OCI-LY7 (cell line): ENCODE results near the gene FOXJ3. TPM values are rescaled to one million over a fixed set of nuclear protein-coding genes. Genes with fewer than 3 reads are reported as not detected.

ENCODE experiments used
- BruUV-seq: library from RNA; stranded (reverse); fragments of 400-500 nt; replicated peaks from 2 replicates; lab custom pipeline; 2021; lab: Mats Ljungman, UMichigan
- CTCF ChIA-PET: fragments of 300-600 bp; sonication (Branson Sonifier 250); formaldehyde crosslinking; loops from one replicate; lab custom pipeline; 2022; ENCODE audit warnings: antibody characterized with exemption; ENCODE audit not compliant: unreplicated experiment; lab: Charles Lee
- POLR2A ChIA-PET: fragments of 300-600 bp; sonication (Branson Sonifier 250); formaldehyde crosslinking; loops from one replicate; lab custom pipeline; 2022; ENCODE audit warnings: antibody characterized with exemption; lab: Charles Lee
- DNase-seq: peaks from one replicate; pipeline ENCODE4 v3.0.0-alpha.2; 2015; ENCODE audit warnings: low spot score
- H2AFZ ChIP-seq: fragments of 200-600 bp; sonication (generic), shearing (Covaris generic); 2 replicates; pipeline ENCODE4 v1.6.1; 2014; ENCODE audit warnings: mild to moderate bottlenecking, antibody characterized with exemption, low read length, moderate library complexity
- H3K27ac ChIP-seq: fragments of 200-600 bp; sonication (generic); 2 replicates; pipeline ENCODE4 v1.5.1; 2014; ENCODE audit warnings: mixed run types, low read depth, mild to moderate bottlenecking, moderate library complexity, low read length, inconsistent platforms; ENCODE audit not compliant: poor library complexity, severe bottlenecking
- H3K36me3 ChIP-seq: fragments of 200-600 bp; sonication (generic); 2 replicates; pipeline ENCODE4 v1.6.1; 2014; ENCODE audit warnings: mild to moderate bottlenecking, antibody characterized with exemption, low read length, moderate library complexity, mixed read lengths; ENCODE audit not compliant: insufficient read depth
- H3K4me1 ChIP-seq: fragments of 200-600 bp; sonication (generic); 2 replicates; pipeline ENCODE4 v1.5.1; 2014; ENCODE audit warnings: mild to moderate bottlenecking, low read length; ENCODE audit not compliant: insufficient read depth, poor library complexity, severe bottlenecking
- H3K4me2 ChIP-seq: fragments of 200-600 bp; sonication (generic); 2 replicates; pipeline ENCODE4 v1.6.1; 2014; ENCODE audit warnings: mild to moderate bottlenecking, low read length
- H3K4me3 ChIP-seq: fragments of 200-600 bp; sonication (generic); 2 replicates; pipeline ENCODE4 v1.5.1; 2014; ENCODE audit warnings: mild to moderate bottlenecking, low read depth, low read length; ENCODE audit not compliant: poor library complexity, severe bottlenecking
- H3K79me2 ChIP-seq: fragments of 200-600 bp; sonication (generic); 2 replicates; pipeline ENCODE4 v1.6.1; 2016; ENCODE audit warnings: low read depth, mild to moderate bottlenecking, low read length, moderate library complexity, mixed read lengths; ENCODE audit not compliant: insufficient read depth
- H3K9me2 ChIP-seq: fragments of 200-600 bp; sonication (generic); 2 replicates; pipeline ENCODE4 v1.6.1; 2016; ENCODE audit warnings: mild to moderate bottlenecking, low read length, mixed read lengths; ENCODE audit not compliant: insufficient read depth
- H3K9me3 ChIP-seq: fragments of 200-600 bp; sonication (generic); 2 replicates; pipeline ENCODE4 v1.6.1; 2014; ENCODE audit warnings: mild to moderate bottlenecking, mixed run types, low read length, mixed read lengths
- H4K20me1 ChIP-seq: fragments of 200-600 bp; sonication (generic); 2 replicates; pipeline ENCODE4 v1.6.1; 2014; ENCODE audit warnings: mild to moderate bottlenecking, antibody characterized with exemption, low read length, moderate library complexity, mixed read lengths; ENCODE audit not compliant: insufficient read depth
- CTCF ChIP-seq: fragments of 200-600 bp; sonication (generic); conservative IDR thresholded peaks from 2 replicates; pipeline ENCODE4 v1.5.1; 2014; ENCODE audit warnings: mild to moderate bottlenecking, antibody characterized with exemption, low read length, moderate library complexity, mixed read lengths
- EZH2phosphoT487 ChIP-seq: fragments of 200-600 bp; sonication (generic); IDR thresholded peaks from 2 replicates; pipeline ENCODE4 v1.6.1; 2018; ENCODE audit warnings: low read depth, borderline replicate concordance, mild to moderate bottlenecking, mixed run types, antibody characterized with exemption, low read length, moderate library complexity, mixed read lengths
- intact Hi-C: fragments of 100-400 bp; cut with micrococcal nuclease; formaldehyde crosslinking; loops from one replicate; pipeline ENCODE4 v1.10.0; 2022; ENCODE audit not compliant: unreplicated experiment
- total RNA-seq, 2 experiments: library from RNA; depleted of rRNA in 1 of 2; stranded (reverse); fragments of >200 nt in 1 of 2; shearing (Covaris generic) in 1 of 2; gene quantifications; 2 replicates each; pipeline ENCODE4 v1.2.3, GENCODE V29; 2014 to 2022

Gene FOXJ3
- total RNA-seq, 2 experiments from 2014 or later, result 34.8 to 43.1 TPM

- ChIA-PET CTCF (no interaction called here), POLR2A (no interaction called here)
- BruUV-seq, result no TSS peak
Observed at GRCh38 chr1:42139444-42139843, 195.6 kb downstream of the FOXJ3 start.

GRCh38 chr1:42138586-42138985 is 196.4 kb downstream of the FOXJ3 start:
- Histone ChIP-seq H3K4me1 (no peaks in the 10 kb centered on the region), H3K79me2 (no peaks in the 10 kb centered on the region), H3K9me3 (no peaks in the 10 kb centered on the region), H4K20me1 (no peaks in the 10 kb centered on the region), H3K4me3 (no peak overlapping the region), H3K36me3 (no peaks in the 10 kb centered on the region), H3K27ac (no peak overlapping the region), H2AFZ (no peak overlapping the region), H3K4me2 (no peak overlapping the region), H3K9me2 (no peaks in the 10 kb centered on the region)
- CTCF ChIA-PET, result no interaction called here
- no peak for DNase-seq
- POLR2A ChIA-PET, result no interaction called here
- intact Hi-C loops, result no loop called here
- BruUV-seq, result no TSS peak
- TF ChIP-seq EZH2phosphoT487 (no peak), CTCF (no peak)

More at GRCh38 chr1:42139444-42139843, 195.6 kb downstream of the FOXJ3 start:
- H3K4me1 ChIP-seq, result no peaks in the 10 kb centered on the region
- H3K4me2 ChIP-seq, result no peak overlapping the region
- DNase-seq, result no peak
- no peaks in the 10 kb centered on the region for H3K36me3 ChIP-seq
- H3K4me3 ChIP-seq, result no peak overlapping the region
- no peaks in the 10 kb centered on the region for H3K9me3 ChIP-seq
- H3K79me2 ChIP-seq, result no peaks in the 10 kb centered on the region
- TF ChIP-seq EZH2phosphoT487 (no peak), CTCF (no peak)
- no peaks in the 10 kb centered on the region for H4K20me1 ChIP-seq
- intact Hi-C loops, result no loop called here
- no peak overlapping the region for H2AFZ ChIP-seq
- H3K27ac ChIP-seq, result no peak overlapping the region
- H3K9me2 ChIP-seq, result no peaks in the 10 kb centered on the region

- Histone ChIP-seq H3K4me3 (no peak overlapping the region), H4K20me1 (no peaks in the 10 kb centered on the region), H3K36me3 (no peaks in the 10 kb centered on the region), H3K9me2 (no peaks in the 10 kb centered on the region), H3K79me2 (no peaks in the 10 kb centered on the region), H3K4me1 (no peaks in the 10 kb centered on the region), H3K27ac (no peak overlapping the region), H2AFZ (no peak overlapping the region), H3K9me3 (no peaks in the 10 kb centered on the region), H3K4me2 (no peak overlapping the region)
- no peak for DNase-seq
- CTCF ChIA-PET, result no interaction called here
- TF ChIP-seq EZH2phosphoT487, result no peak
- TF ChIP-seq CTCF, result no peak
- intact Hi-C loops, result no loop called here
- BruUV-seq, result no TSS peak
- POLR2A ChIA-PET, result no interaction called here
Observed at GRCh38 chr1:42137766-42138165, 197.3 kb downstream of the FOXJ3 start.
